Suppressor macrophage (primary cell): ENCODE measurements around the gene SYT1.
A peak's percentile ranks its signal among the peaks of the same experiment; 100 is the strongest.

Source experiments
- DNase-seq, 4 experiments: peaks; one replicate each; pipeline ENCODE4 v3.0.0-alpha.2; 2020 to 2022

SYT1 gene

GRCh38 chr12:79233341-79233781, 368.8 kb downstream of the SYT1 start:
- peak in 1 of 4 experiments; percentile 1 for DNase-seq

- no peak for DNase-seq
Measured at GRCh38 chr12:79236920-79237319, 372.3 kb downstream of the SYT1 start.

GRCh38 chr12:79238246-79238645, 373.7 kb downstream of the SYT1 start:
- no peak for DNase-seq

DNA sequence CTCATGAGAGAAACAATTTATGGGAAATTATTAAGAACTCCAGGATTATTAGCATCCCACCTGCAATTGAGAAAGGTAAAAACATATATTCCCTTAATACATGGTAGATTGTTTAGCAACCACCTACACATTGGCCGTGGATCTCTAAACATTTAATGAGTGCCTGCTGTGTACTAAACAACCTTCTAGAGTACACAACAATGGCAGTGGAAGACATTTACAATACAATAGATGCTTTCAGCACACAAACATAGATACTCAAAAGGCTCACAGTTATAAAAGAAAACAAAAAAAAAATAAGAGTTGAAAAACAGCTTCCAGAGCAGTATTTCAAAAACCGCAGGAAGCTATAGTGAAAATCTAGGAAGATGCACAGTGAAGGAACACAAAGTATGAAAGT, 382.9 kb downstream of the SYT1 start:
- no peak for DNase-seq

DNA sequence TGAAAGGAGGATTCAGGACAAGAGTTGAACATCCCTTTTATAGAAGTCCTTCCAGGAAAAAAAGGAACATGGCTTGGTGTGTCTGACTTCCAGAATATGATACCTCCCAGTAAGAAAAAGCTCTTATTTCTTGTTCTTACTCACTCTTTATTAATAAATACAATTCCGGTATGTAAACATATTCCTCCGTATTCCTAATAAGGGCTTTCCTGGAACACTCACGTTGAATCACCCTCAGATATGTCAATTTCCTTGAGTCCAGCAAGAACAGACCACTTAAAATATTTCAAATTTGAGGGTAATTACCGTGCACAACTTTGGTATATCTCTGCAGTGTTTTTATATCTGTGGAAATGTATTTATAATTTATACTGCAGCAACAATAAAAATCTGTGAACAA, 385.6 kb downstream of the SYT1 start:
- DNase-seq: no peak

GRCh38 chr12:79250960-79251755, 386.6 kb downstream of the SYT1 start:
- no peak for DNase-seq

GRCh38 chr12:79252358-79253075, 387.9 kb downstream of the SYT1 start:
- peak in 1 of 4 experiments; percentile 3 for DNase-seq

GRCh38 chr12:79255288-79255687, 390.7 kb downstream of the SYT1 start:
- DNase-seq: no peak

- no peak for DNase-seq
Measured at GRCh38 chr12:79260923-79261322, 396.3 kb downstream of the SYT1 start.

- no peak for DNase-seq
Measured at GRCh38 chr12:79262938-79263337, 398.4 kb downstream of the SYT1 start.

- no peak for DNase-seq
Measured at GRCh38 chr12:79266343-79267144, 402.0 kb downstream of the SYT1 start.

DNA sequence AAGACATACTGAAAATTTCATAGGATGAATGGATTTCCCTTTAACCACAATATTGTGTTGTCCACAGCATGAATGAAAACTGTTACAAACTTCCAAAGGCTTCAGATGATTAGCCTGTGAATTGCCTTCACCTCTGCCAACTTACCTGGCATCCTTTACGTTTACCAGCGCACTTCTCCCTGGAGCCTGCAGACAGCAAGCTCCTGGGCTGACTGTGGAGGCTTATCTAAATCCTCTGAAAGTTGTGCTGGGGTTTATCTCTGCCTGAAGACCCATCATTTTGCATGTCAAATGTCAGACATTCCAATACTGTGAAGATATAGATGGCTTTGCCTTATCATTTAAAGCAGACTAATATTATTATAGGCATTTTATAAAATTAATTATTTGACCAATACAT, 403.0 kb downstream of the SYT1 start:
- no peak for DNase-seq

GRCh38 chr12:79274501-79275064, 410.0 kb downstream of the SYT1 start:
- DNase-seq: peak in 3 of 4 experiments; percentile 8

- peak in 3 of 4 experiments; percentile 10 to 19 (median 16) for DNase-seq
Measured at GRCh38 chr12:79275631-79276030, 411.1 kb downstream of the SYT1 start.

- no peak for DNase-seq
Measured at GRCh38 chr12:79283364-79283763, 418.8 kb downstream of the SYT1 start.

- DNase-seq: no peak
Measured at GRCh38 chr12:79288911-79289310, 424.3 kb downstream of the SYT1 start.

DNA sequence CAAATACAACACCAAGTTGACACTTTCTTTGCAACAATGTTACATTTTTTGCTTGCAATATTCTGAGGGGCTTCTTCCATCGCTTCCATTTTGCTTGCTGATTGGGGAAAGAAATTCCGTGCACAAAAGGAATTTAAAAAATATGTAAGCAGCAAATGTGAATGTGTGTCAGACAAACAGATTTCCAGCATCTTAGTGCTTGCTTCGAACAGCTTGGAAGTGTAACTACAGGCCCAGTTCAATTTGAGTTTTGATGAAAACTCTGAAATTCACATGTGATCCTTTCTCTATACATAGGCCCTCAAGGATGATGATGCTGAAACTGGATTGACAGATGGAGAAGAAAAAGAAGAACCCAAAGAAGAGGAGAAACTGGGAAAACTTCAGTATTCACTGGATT, 427.1 kb downstream of the SYT1 start:
- DNase-seq: no peak

GRCh38 chr12:79294590-79294989, 430.0 kb downstream of the SYT1 start:
- DNase-seq: no peak

- DNase-seq: no peak
Measured at GRCh38 chr12:79295572-79295971, 431.0 kb downstream of the SYT1 start.

DNA sequence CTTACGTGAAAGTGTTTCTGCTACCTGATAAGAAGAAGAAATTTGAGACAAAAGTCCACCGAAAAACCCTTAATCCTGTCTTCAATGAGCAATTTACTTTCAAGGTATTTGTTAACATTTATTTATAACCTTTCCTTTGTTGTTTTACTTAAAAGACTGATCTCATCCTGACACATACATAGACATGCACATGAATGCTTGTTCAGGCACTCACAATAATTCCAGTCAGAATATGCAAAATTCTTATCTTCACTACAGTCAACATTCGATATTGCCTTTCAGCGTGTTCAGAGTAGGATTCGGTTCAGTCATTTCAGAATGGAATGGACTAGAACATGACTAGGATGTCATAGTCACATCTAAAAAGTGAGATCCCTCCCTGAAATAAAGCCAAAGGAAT, 431.6 kb downstream of the SYT1 start:
- no peak for DNase-seq

- no peak for DNase-seq
Measured at GRCh38 chr12:79296871-79297270, 432.3 kb downstream of the SYT1 start.

DNA sequence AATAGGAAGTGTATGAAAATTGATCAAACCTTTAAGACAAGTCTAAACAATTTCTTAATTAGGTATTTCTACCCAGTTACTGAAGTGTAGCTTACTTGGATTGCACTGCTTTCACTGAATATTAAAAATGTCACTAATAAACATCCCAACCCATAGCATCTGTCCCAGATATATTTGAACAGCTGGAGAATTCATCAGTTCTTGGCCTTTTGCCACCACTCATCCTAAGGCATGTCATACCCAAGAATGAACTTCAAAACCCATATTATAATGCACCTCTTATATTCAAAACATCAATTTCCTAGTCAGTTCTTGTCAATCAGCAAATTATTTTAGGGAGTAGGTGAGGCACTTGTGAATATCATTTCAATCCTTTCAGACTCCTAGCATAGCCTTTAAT, 433.9 kb downstream of the SYT1 start:
- no peak for DNase-seq
